GM21576 (cell line): ENCODE results near the gene ADGRD1.

Experiments
- ATAC-seq: cut with Tn5 transposase; IDR thresholded peaks from one replicate; pipeline ENCODE4 v1.9.1; 2021; ENCODE audit warnings: mild to moderate bottlenecking, moderate library complexity; ENCODE audit not compliant: unreplicated experiment

The ADGRD1 gene

GRCh38 chr12:131038961-131039950 lies 85.5 kb downstream of the ADGRD1 start:
- ATAC-seq: no peak

GRCh38 chr12:131040491-131040890 lies 86.8 kb downstream of the ADGRD1 start:
- ATAC-seq: no peak

- no peak for ATAC-seq
Observed at GRCh38 chr12:131041216-131041967, 87.7 kb downstream of the ADGRD1 start.

GRCh38 chr12:131041968-131042833 lies 88.5 kb downstream of the ADGRD1 start:
- no peak for ATAC-seq

- no peak for ATAC-seq
Observed at GRCh38 chr12:131042834-131043245, 89.1 kb downstream of the ADGRD1 start.

- no peak for ATAC-seq
Observed at GRCh38 chr12:131043401-131043871, 89.7 kb downstream of the ADGRD1 start.

- ATAC-seq: no peak
Observed at GRCh38 chr12:131044136-131044535, 90.4 kb downstream of the ADGRD1 start.

GRCh38 chr12:131044760-131045381 lies 91.2 kb downstream of the ADGRD1 start:
- no peak for ATAC-seq

GRCh38 chr12:131045705-131046460 lies 92.2 kb downstream of the ADGRD1 start:
- ATAC-seq: no peak

GRCh38 chr12:131046813-131047788 lies 93.4 kb downstream of the ADGRD1 start:
- ATAC-seq: no peak

GRCh38 chr12:131047789-131048610 lies 94.3 kb downstream of the ADGRD1 start:
- no peak for ATAC-seq

GRCh38 chr12:131048611-131048990 lies 94.9 kb downstream of the ADGRD1 start:
- no peak for ATAC-seq

GRCh38 chr12:131049002-131049401 lies 95.3 kb downstream of the ADGRD1 start:
- no peak for ATAC-seq

- no peak for ATAC-seq
Observed at GRCh38 chr12:131049549-131050339, 96.0 kb downstream of the ADGRD1 start.

GRCh38 chr12:131050463-131051154 lies 96.9 kb downstream of the ADGRD1 start:
- no peak for ATAC-seq

GRCh38 chr12:131051155-131051473 lies 97.4 kb downstream of the ADGRD1 start:
- ATAC-seq: no peak
